Keratinocyte (primary cell): ENCODE results near the gene AHCYL2. TPM values are rescaled to one million over a fixed set of nuclear protein-coding genes. Genes with fewer than 3 reads are reported as not detected.

Experiments
- DNase-seq: peaks from one replicate; pipeline ENCODE4 v3.0.0-alpha.2; 2011; ENCODE audit warnings: low read depth, missing footprints, low spot score
- FAIRE-seq: peaks from 2 replicates; lab custom pipeline; 2011; peaks lifted over from hg19 to GRCh38; lab: Jason Lieb, UNC
- H2AFZ ChIP-seq: 2 replicates; pipeline ENCODE4 v1.6.0; 2012; ENCODE audit warnings: low read length, control low read depth, inconsistent platforms; ENCODE audit not compliant: control insufficient read depth
- H3K27ac ChIP-seq: 2 replicates; pipeline ENCODE4 v1.5.1; 2011; ENCODE audit warnings: low read length; ENCODE audit not compliant: control insufficient read depth, insufficient read depth
- H3K27me3 ChIP-seq: 3 replicates; pipeline ENCODE4 v1.6.0; 2011; ENCODE audit warnings: low read length; ENCODE audit not compliant: control insufficient read depth, insufficient read depth; ENCODE audit errors: extremely low read depth
- H3K36me3 ChIP-seq, 2 experiments: 2 replicates in 1 of 2; 3 replicates in 1 of 2; pipeline ENCODE4 v1.5.1; 2011; ENCODE audit warnings: low read length in 2 of 2, mild to moderate bottlenecking in 1 of 2; ENCODE audit not compliant: control insufficient read depth in 2 of 2, insufficient read depth in 2 of 2; ENCODE audit errors: extremely low read depth in 1 of 2
- H3K4me1 ChIP-seq: 3 replicates; pipeline ENCODE4 v1.5.1; 2011; ENCODE audit warnings: low read length; ENCODE audit not compliant: control insufficient read depth, insufficient read depth; ENCODE audit errors: extremely low read depth
- H3K4me2 ChIP-seq: 3 replicates; pipeline ENCODE4 v1.6.0; 2011; ENCODE audit warnings: low read depth, low read length; ENCODE audit not compliant: control insufficient read depth, insufficient read depth; ENCODE audit errors: extremely low read depth
- H3K4me3 ChIP-seq, 3 experiments: fragments of 200-600 bp in 1 of 3; sonication (generic) in 1 of 3; 2 replicates in 2 of 3; 3 replicates in 1 of 3; pipeline ENCODE4 v1.5.1; 2011 to 2016; ENCODE audit warnings: low read length in 3 of 3, mild to moderate bottlenecking in 3 of 3, control low read depth in 2 of 3, inconsistent platforms in 1 of 3, low read depth in 1 of 3, mixed read lengths in 1 of 3, mixed run types in 1 of 3, moderate library complexity in 1 of 3; ENCODE audit not compliant: control insufficient read depth in 2 of 3, insufficient read depth in 2 of 3; ENCODE audit errors: extremely low read depth in 1 of 3
- H3K79me2 ChIP-seq: 2 replicates; pipeline ENCODE4 v1.6.0; 2012; ENCODE audit warnings: low read length; ENCODE audit not compliant: control insufficient read depth, insufficient read depth
- H3K9ac ChIP-seq: 3 replicates; pipeline ENCODE4 v1.6.0; 2011; ENCODE audit warnings: low read length; ENCODE audit not compliant: control insufficient read depth, insufficient read depth; ENCODE audit errors: extremely low read depth
- H3K9me1 ChIP-seq: 3 replicates; pipeline ENCODE4 v1.6.0; 2011; ENCODE audit warnings: low read length; ENCODE audit not compliant: control insufficient read depth, insufficient read depth; ENCODE audit errors: extremely low read depth
- H3K9me3 ChIP-seq: 2 replicates; pipeline ENCODE4 v1.5.1; 2012; ENCODE audit warnings: low read depth, low read length; ENCODE audit not compliant: control insufficient read depth
- H4K20me1 ChIP-seq: 3 replicates; pipeline ENCODE4 v1.6.0; 2011; ENCODE audit warnings: low read length; ENCODE audit not compliant: control insufficient read depth, insufficient read depth; ENCODE audit errors: extremely low read depth
- CTCF ChIP-seq, 3 experiments: IDR thresholded peaks in 1 of 3; conservative IDR thresholded peaks in 1 of 3; optimal IDR thresholded peaks in 1 of 3; 2 replicates in 2 of 3; 3 replicates in 1 of 3; pipeline versions ENCODE3 to v1.5.1; 2011; ENCODE audit warnings: low read length in 3 of 3, mild to moderate bottlenecking in 3 of 3, moderate library complexity in 2 of 3, control low read depth in 1 of 3, inconsistent platforms in 1 of 3; ENCODE audit not compliant: insufficient read depth in 2 of 3; ENCODE audit errors: extremely low read depth in 1 of 3
- EZH2 ChIP-seq: IDR thresholded peaks from one replicate; pipeline ENCODE4 v1.6.1; 2012; ENCODE audit warnings: inconsistent platforms, mild to moderate bottlenecking, low read length, moderate library complexity
- dilution Hi-C: fragments of 300-500 bp; cut with MboI; formaldehyde crosslinking; loops from one replicate; pipeline ENCODE4 v1.7.0; 2020; ENCODE audit warnings: low sequenced_read_pairs; ENCODE audit not compliant: extremely low pct_ligation_motif_present
- polyA plus RNA-seq, 5 experiments: library from polyadenylated mRNA; depleted of rRNA in 3 of 5; stranded (reverse) in 3 of 5; stranded (forward) in 1 of 5; unstranded in 1 of 5; fragments of >200 nt; gene quantifications; 1 replicate in 1 of 5; 2 replicates in 3 of 5; 3 replicates in 1 of 5; pipeline versions ENCODE4 v1.2.1 to v1.2.3, GENCODE V29; 2011 to 2012; ENCODE audit warnings: missing spikeins in 2 of 5, low read depth in 1 of 5, low replicate concordance in 1 of 5

The AHCYL2 gene
- polyA plus RNA-seq, 1 donor (not counting 4 experiments of a cell fraction or from before 2014, with no cell fraction given), result 32.8 TPM

GRCh38 chr7:129385598-129385997, 160.8 kb downstream of the AHCYL2 start:
- Histone ChIP-seq H3K27ac (no peak overlapping the region), H3K4me2 (no peak overlapping the region), H3K36me3 (peaks cover 6 to 7% of the 10 kb centered on the region in 2 experiments), H3K79me2 (no peaks in the 10 kb centered on the region), H3K9me3 (no peaks in the 10 kb centered on the region), H2AFZ (no peak overlapping the region), H4K20me1 (no peaks in the 10 kb centered on the region), H3K4me3 (no peak overlapping the region), H3K9ac (no peak overlapping the region), H3K9me1 (no peaks in the 10 kb centered on the region), H3K4me1 (no peaks in the 10 kb centered on the region), H3K27me3 (no peaks in the 10 kb centered on the region)
- DNase-seq (no peak), FAIRE-seq (no peak)
- dilution Hi-C loops, result no loop called here
- no peak for TF ChIP-seq EZH2
- no peak for TF ChIP-seq CTCF (optimal IDR thresholded peaks at IDR 0.05 in 1 of 3, IDR thresholded peaks at IDR 0.05 in 1 of 3, conservative IDR thresholded peaks at IDR 0.05 in 1 of 3; ENCODE audit: extremely low read depth in 1 of 3, insufficient read depth in 2 of 3, low read length in 3 of 3)

GRCh38 chr7:129386506-129386905, 161.7 kb downstream of the AHCYL2 start:
- FAIRE-seq (no peak), DNase-seq (no peak)
- Histone ChIP-seq H3K27me3 (no peaks in the 10 kb centered on the region), H3K9me3 (no peaks in the 10 kb centered on the region), H3K36me3 (peaks cover 7 to 8% of the 10 kb centered on the region in 2 experiments), H3K4me3 (no peak overlapping the region), H3K4me1 (no peaks in the 10 kb centered on the region), H4K20me1 (no peaks in the 10 kb centered on the region), H3K9ac (no peak overlapping the region), H3K9me1 (no peaks in the 10 kb centered on the region), H3K4me2 (no peak overlapping the region), H3K79me2 (no peaks in the 10 kb centered on the region), H3K27ac (no peak overlapping the region), H2AFZ (no peak overlapping the region)
- no peak for TF ChIP-seq EZH2
- no peak for TF ChIP-seq CTCF (optimal IDR thresholded peaks at IDR 0.05 in 1 of 3, IDR thresholded peaks at IDR 0.05 in 1 of 3, conservative IDR thresholded peaks at IDR 0.05 in 1 of 3; ENCODE audit: extremely low read depth in 1 of 3, insufficient read depth in 2 of 3, low read length in 3 of 3)
- dilution Hi-C loops, result no loop called here
